Duodenal mucosa (tissue), 2 donors: ENCODE results near the gene CCPG1.
"Not testable (repeated sequence)": the region's sequence is repeated elsewhere in the genome, so short reads cannot be mapped to it uniquely, and the experiment has no call there.

Experiments used
- H3K27ac ChIP-seq: one replicate; pipeline ENCODE4 v1.7.0; 2013; ENCODE audit warnings: low read depth, low read length
- H3K27me3 ChIP-seq, 2 donors: one replicate each; pipeline ENCODE4 v1.7.0; 2013; ENCODE audit warnings: low read length in 2 of 2, control low read depth in 1 of 2; ENCODE audit not compliant: insufficient read depth in 2 of 2, control insufficient read depth in 1 of 2
- H3K36me3 ChIP-seq, 2 donors: one replicate each; pipeline ENCODE4 v1.7.0; 2013; ENCODE audit warnings: low read length in 2 of 2, control low read depth in 1 of 2; ENCODE audit not compliant: insufficient read depth in 2 of 2, control insufficient read depth in 1 of 2
- H3K4me1 ChIP-seq, 2 donors: one replicate each; pipeline ENCODE4 v1.7.0; 2013; ENCODE audit warnings: low read length in 2 of 2, control low read depth in 1 of 2; ENCODE audit not compliant: insufficient read depth in 2 of 2, control insufficient read depth in 1 of 2
- H3K4me3 ChIP-seq, 2 donors: one replicate each; pipeline ENCODE4 v1.7.0; 2013; ENCODE audit warnings: low read length in 2 of 2, low read depth in 1 of 2
- H3K9ac ChIP-seq, 2 donors: one replicate each; pipeline ENCODE4 v1.7.0; 2013; ENCODE audit warnings: low read length in 2 of 2, low read depth in 1 of 2
- H3K9me3 ChIP-seq, 2 donors: one replicate each; pipeline ENCODE4 v1.7.0; 2013; ENCODE audit warnings: low read length in 2 of 2, control low read depth in 1 of 2; ENCODE audit not compliant: control insufficient read depth in 1 of 2

The CCPG1 gene, protein sequence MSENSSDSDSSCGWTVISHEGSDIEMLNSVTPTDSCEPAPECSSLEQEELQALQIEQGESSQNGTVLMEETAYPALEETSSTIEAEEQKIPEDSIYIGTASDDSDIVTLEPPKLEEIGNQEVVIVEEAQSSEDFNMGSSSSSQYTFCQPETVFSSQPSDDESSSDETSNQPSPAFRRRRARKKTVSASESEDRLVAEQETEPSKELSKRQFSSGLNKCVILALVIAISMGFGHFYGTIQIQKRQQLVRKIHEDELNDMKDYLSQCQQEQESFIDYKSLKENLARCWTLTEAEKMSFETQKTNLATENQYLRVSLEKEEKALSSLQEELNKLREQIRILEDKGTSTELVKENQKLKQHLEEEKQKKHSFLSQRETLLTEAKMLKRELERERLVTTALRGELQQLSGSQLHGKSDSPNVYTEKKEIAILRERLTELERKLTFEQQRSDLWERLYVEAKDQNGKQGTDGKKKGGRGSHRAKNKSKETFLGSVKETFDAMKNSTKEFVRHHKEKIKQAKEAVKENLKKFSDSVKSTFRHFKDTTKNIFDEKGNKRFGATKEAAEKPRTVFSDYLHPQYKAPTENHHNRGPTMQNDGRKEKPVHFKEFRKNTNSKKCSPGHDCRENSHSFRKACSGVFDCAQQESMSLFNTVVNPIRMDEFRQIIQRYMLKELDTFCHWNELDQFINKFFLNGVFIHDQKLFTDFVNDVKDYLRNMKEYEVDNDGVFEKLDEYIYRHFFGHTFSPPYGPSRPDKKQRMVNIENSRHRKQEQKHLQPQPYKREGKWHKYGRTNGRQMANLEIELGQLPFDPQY

DNA sequence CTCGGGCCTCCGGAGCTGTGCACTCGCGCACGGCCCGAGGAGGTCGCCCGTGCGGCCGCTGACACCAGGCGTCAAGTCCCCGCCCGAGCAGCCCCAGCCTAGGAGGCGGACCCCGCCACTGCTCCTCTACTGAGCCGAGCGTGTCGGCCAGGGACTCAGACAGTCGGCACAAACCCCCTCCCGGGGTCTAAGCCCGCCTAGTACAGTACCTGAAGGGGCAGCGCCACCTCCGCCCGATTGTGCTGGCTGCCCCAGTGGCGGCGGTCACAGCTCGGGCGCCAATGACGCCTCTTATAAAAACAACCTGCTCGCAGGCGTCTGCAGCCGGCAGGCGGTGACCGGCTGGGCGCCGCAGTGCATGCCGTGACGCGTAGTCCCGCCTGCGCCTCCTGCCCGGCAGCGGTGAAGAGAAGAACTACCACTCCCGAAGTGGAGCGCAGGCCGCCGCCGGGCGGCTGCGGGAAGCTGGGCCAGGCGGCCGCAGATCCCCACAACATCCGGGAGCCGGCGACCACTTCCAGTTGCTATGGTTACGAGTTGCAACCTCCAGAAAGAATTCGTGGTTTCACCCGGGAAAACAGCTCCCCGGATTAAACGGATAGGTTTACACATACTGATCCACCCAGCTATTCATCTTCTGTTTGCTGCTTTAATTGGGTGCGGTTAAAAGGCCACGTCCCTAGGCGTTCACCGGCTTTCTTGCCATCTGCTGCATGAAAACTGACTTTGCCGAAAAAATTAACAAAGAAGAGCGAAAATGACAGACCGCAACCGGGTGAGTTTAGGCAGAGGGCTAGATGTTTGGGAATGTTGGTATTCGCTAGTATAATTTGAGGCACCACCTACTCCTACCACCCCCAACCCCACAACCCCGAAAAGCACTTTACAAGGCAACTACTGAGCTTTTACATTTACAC is at the start of gene CCPG1, which contains the start of gene PIERCE2:
Gene CCPG1 (minus strand): TSS at position 348 of the 917 bp plus-strand sequence. CDS start 18,935 bp downstream, outside the sequence.
Gene PIERCE2 (plus strand): TSS at position 484 of the 917 bp plus-strand sequence. CDS start 274 bp downstream, at position 758.
- H3K9ac ChIP-seq, result peak within 1 kb of the TSS; percentile 89 to 95
- H3K4me1 ChIP-seq, result peaks cover 12 to 14% of the 10 kb centered on the region in 2 donors
- H3K9me3 ChIP-seq, result no peaks in the 10 kb centered on the region
- no peaks in the 10 kb centered on the region for H3K27me3 ChIP-seq
- H3K4me3 ChIP-seq, result peak within 1 kb of the TSS; percentile 91 to 94
- no peaks in the 10 kb centered on the region for H3K36me3 ChIP-seq
- H3K27ac ChIP-seq, result peak within 1 kb of the TSS; percentile 94

DNA sequence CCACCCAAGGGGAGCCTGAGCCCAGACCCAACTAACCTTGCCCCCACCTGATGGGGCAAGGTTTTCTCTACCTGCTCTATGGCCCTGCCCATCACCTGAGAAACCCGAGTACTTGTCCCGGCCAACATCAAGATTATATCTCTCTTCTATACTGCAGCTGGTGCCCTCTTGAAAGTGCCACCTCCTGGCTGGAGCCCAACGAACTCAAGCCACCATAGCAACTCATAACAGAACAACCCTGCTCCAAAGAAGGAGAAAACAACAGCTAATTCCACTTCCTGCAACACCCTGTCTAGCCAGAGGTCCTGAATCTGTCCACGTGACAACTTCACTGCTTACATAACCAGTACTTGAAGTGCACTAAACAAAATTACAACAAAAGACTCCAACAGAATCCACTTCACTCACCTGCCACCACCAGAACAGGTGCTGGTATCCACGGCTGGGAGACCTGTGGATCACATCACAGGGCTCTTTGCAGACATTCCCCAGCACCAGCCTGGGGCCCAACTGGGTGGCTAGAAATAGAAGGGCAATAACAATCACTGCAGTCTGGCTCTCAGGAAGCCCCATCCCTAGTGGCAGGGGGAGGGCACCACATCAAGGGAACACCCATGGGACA is 49.4 kb upstream of the CCPG1 start:
- H3K9me3 ChIP-seq, result peaks cover 0 to 2% of the 10 kb centered on the region in 2 donors
- no peaks in the 10 kb centered on the region for H3K4me1 ChIP-seq
- H3K27ac ChIP-seq, result no peak overlapping the region
- H3K36me3 ChIP-seq, result no peaks in the 10 kb centered on the region
- H3K27me3 ChIP-seq, result no peaks in the 10 kb centered on the region
- no peak overlapping the region for H3K9ac ChIP-seq
- H3K4me3 ChIP-seq, result no peak overlapping the region

DNA sequence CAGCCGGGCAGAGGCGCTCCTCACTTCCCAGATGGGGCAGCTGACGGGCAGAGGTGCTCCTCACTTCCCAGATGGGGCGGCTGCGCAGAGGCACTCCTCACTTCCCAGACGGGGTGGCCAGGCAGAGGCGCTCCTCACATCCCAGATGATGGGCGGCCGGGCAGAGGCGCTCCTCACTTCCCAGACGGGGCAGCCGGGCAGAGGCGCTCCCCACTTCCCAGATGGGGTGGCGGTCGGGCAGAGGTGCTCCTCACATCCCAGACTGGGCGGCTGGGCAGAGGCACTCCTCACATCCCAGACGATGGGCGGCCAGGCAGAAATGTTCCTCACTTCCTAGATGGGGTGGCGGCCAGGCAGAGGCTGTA is 38.9 kb upstream of the CCPG1 start:
- not testable (repeated sequence) for H3K27ac ChIP-seq, H3K9ac ChIP-seq, H3K4me1 ChIP-seq, H3K36me3 ChIP-seq, H3K27me3 ChIP-seq, H3K9me3 ChIP-seq, H3K4me3 ChIP-seq

DNA sequence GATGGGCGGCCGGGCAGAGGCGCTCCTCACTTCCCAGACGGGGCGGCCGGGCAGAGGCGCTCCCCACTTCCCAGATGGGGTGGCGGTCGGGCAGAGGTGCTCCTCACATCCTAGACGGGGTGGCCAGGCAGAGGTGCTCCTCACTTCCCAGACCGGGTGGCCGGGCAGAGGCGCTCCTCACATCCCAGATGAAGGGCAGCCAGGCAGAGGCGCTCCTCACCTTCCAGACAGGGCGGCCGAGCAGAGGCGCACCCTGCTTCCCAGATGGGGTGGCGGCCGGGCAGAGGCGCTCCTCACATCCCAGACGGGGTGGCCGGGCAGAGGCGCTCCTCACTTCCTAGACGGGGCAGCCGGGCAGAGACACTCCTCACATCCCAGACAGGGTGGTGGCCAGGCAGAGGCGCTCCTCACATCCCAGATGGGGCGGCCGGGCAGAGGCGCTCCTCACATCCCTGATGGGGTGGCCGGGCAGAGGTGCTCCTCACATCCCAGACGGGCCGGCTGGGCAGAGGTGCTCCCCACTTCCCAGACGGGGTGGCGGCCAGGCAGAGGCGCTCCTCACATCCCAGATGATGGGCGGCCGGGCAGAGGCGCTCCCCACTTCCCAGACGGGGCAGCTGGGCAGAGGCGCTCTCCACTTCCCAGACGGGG is 38.3 kb upstream of the CCPG1 start:
- H3K27me3 ChIP-seq, H3K4me1 ChIP-seq, H3K36me3 ChIP-seq, H3K27ac ChIP-seq, H3K9me3 ChIP-seq, H3K9ac ChIP-seq, H3K4me3 ChIP-seq: not testable (repeated sequence)

DNA sequence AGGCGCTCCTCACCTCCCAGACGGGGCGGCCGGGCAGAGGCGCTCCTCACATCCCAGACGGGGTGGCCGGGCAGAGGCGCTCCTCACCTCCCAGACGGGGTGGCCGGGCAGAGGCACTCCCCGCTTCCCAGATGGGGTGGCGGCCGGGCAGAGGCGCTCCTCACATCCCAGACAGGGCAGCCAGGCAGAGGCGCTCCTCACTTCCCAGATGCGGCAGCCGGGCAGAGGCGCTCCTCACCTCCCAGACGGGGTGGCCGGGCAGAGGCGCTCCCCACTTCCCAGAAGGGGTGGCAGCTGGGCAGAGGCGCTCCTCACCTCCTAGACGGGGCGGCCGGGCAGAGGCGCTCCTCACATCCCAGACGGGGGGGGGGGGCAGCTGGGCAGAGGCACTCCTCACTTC is 37.8 kb upstream of the CCPG1 start:
- not testable (repeated sequence) for H3K4me1 ChIP-seq, H3K4me3 ChIP-seq, H3K27ac ChIP-seq, H3K9me3 ChIP-seq, H3K27me3 ChIP-seq, H3K9ac ChIP-seq, H3K36me3 ChIP-seq

DNA sequence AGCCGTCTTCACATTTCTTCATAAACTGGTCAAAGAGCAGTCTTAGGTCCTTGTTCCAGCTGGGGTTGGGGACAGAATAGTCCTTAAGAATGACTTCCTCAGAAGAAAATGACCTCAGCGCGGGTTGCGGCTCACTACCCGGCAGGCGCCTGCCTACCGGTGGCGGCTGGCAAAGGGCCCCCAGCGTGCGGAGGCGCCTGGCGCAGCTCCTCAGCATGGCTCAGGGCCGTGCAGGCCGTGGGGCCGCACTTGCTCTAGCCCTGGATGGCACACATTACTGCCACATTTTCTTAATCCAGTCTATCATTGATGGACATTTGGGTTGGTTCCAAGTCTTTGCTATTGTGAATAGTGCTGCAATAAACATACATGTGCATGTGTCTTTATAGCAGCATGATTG is 35.0 kb upstream of the CCPG1 start:
- H3K27ac ChIP-seq, H3K9me3 ChIP-seq, H3K27me3 ChIP-seq, H3K9ac ChIP-seq, H3K4me1 ChIP-seq, H3K4me3 ChIP-seq, H3K36me3 ChIP-seq: not testable (repeated sequence)

DNA sequence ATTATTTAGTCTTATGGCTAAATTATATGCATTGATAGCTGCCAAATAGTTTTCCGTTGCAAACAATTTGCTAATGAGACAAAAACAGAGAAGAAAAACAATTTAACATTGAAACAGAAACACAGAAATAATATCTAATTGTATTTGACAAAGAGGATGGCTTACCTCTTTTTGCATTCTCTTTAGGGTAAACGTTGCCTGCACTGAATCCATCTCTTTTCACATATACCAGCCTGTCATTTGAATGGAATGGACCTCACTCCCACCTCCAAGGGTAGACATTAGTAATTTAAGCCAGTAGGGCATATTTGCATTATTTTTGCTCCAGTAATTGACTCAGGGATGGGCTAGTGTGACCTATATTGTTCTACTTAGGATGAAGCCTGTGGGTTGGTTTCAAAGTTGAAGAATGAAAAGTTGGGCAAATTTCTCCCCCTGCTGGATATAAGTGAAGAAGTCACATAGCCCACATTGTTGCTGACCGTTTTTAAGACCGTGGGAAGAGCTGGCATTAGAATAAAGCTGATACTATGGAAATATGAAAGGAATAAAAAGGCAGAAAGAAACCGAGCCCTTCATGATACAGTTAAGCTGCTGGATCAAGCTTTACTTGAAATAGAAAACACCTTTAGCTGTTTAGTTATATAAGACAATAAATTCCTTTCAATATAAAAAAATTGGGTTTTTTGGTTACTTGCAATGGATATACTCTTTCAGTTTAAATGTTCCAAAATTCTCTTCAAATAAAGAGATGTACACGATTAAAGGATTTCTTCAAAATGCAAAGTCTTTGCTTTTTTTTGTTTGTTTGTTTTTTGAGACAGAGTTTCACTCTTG is 27.0 kb upstream of the CCPG1 start:
- Histone ChIP-seq H3K4me1 (no peaks in the 10 kb centered on the region), H3K4me3 (no peak overlapping the region), H3K9ac (no peak overlapping the region), H3K27me3 (no peaks in the 10 kb centered on the region), H3K9me3 (no peaks in the 10 kb centered on the region), H3K36me3 (no peaks in the 10 kb centered on the region), H3K27ac (no peak overlapping the region)

DNA sequence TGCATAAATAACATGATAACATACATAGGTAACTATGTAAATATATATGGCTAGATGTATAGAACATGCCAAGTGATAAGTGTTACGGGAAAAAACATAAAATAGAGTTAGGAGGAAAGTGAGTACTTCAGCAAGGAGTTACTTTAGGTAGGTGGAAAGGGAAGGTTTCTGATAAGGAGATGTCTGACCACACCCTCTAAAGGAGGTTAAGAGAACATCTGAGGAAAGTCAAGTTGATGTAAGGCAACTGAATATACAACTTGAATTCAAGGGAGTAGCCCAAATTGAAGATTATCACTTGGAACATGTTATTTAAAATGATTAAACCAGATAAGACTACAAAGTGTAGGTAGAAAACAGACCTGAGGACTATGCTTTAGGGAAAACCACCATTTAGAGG is 13.9 kb upstream of the CCPG1 start:
- no peak overlapping the region for H3K9ac ChIP-seq
- H3K4me1 ChIP-seq, result peaks cover 0 to 4% of the 10 kb centered on the region in 2 donors
- H3K27me3 ChIP-seq, result no peaks in the 10 kb centered on the region
- H3K9me3 ChIP-seq, result no peaks in the 10 kb centered on the region
- no peak overlapping the region for H3K27ac ChIP-seq
- H3K4me3 ChIP-seq, result no peak overlapping the region
- no peaks in the 10 kb centered on the region for H3K36me3 ChIP-seq
